DLD1 (cell line): ENCODE data around the gene EMILIN2.

Source experiments
- in situ Hi-C: cut with HindIII; loops from 2 replicates; pipeline ENCODE4 v1.10.0; 2017; ENCODE audit warnings: low sequenced_read_pairs

Gene EMILIN2

DNA sequence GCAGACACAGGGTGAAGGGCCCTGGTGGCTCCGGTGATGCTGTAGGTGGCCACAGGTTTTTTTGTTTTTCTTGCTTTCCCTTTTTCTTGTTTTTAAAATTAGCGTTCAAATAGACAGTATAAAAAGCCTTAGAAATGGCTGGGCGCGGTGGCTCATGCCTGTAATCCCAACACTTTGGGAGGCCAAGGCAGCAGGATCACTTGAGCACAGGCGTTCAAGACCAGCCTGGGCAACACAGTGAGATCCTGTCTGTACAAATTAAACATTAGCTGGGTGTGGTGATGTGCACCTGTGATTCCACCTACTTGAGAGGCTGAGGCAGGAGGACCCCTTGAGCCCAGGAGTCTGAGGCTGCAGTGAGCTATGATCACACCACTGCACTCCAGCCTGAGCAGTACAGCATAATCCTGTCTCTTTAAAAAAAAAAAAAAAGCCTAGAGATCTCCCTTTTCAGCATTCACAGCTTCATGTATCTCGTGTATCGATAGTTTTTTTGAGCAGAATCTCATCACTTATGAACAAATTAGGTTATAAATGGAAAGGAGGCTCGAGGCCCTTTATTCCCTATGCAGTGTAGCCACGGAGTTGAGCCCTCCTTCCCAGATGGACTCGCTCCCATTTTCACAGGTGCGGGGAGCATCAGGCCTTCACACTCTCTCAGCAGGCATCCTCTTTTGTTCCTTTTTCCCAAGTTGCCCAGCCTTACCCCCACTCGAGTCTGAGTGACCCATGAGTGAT lies 50.8 kb downstream of the EMILIN2 start:
- in situ Hi-C loops = no loop called here

DNA sequence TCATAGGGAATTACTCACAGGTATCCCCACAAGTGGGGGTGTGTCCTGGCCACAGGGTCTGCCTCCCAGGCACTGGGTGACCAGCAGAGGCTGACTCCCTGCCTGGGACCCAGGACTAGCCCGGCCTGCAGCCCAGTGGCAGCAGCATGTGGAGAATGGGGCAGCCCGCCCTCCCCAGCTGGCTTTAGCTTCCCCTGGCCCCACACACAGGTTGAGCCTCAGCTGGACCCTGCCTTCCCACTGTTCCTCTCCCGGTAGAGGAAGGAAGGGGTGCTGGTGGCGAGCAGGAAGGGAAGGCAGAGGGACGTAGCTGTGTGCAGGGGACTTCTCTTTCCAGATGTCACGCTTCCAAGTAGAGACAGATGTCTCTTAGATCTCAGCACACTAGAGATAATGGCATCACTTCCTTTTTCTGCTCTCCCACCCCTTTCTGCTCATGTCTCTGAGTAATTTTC lies 51.4 kb downstream of the EMILIN2 start:
- in situ Hi-C loops = no loop called here

DNA sequence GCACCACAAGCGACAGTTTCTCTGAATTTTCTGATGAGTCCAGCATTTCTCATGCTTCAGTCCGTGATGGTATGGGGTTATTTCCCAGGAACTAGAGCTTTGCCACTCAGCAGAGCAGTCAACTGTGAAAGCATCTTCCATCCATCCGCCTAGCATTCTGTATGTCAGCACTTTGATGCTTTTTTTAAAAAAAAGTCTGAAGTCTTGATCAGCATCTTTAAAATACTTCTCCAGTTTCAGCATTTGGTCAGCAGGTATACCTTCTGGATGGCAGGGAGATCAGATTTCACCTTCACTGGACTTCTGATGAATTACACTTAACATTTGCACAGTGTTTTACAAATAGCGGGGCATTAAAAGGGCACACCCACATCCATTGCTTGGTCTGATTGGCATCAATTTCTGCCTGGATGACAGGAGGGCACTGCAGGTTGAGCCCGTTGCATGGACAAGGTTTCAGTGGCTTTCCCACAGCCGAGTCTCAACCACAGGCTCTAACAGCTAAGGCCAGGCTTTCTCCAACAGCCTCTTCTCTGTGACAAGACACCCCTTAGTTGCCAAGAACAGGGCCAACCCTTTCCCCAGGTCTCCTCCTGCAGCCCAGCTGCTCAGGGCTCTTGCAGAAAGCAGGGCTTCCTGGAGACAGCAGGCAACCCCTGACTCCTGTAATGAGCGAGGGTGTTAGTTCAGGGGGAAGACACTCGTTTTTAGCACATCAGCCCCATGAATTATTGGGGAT lies 54.0 kb downstream of the EMILIN2 start:
- in situ Hi-C loops = no loop called here

DNA sequence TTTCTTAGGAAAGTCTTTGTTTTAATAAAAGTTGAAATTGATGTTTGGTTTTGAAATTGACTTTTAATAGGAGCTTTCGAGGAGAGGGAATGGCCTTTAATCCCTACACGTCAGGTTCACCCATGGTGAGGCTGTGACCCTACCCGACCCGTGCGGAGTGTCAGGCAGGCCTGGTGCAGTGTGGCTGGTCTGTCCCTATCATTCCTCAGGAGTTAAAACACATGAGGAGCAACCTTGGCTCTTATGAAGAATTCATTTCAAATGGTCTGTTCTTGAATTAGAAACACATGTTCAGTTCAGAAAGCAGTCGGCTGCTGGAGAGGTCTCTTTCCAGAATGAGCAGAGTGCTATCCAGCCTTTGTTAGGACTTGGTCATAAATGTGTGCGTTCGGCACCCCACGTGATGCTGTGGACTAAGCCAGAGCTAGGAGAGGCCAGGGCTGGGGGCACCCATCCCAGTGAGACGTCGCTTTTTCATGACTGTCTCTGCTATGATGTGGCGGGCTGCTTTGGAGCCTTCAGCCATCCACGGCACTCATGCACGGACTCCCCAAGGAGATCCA lies 54.7 kb downstream of the EMILIN2 start:
- in situ Hi-C loops = no loop called here

DNA sequence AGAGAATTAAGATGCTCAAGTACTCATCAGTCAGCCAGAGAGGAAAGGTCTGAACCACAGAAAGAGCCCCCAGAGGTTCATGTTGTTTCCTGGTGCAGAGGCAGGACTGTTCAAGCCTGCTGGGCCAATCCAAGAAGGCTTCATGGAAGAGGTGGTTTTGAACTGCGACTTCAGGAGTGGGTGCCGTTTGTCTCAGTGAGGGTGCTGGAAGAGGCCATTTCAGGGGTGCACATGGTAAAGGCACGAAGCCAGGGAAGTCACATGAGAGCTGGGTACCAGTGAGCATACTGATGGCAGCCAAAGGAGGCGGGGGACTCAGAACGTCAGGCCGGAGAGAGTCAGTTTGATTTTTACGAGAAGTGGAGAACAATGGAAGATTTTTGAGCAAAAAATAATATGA lies 55.5 kb downstream of the EMILIN2 start:
- in situ Hi-C loops = no loop called here

DNA sequence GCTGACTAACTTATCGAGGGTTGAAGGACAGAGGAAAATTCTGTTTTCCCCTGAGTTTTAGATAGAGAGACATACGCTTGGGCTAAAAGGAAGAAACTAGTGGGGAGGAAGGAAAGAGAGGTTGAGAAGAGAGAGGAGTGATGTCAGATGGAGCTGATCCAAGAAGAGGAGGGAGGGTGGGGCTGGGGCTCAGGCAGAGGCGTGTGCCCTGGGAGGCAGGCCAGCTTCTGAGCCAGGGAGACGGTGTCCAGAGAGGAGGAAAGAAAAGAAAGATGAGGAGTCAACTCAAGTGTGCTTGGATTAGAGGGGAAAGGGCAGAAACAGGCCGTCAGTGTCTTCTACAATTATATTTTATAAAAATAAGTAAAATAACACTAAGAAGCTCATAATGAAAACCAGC lies 56.2 kb downstream of the EMILIN2 start:
- in situ Hi-C loops = no loop called here

DNA sequence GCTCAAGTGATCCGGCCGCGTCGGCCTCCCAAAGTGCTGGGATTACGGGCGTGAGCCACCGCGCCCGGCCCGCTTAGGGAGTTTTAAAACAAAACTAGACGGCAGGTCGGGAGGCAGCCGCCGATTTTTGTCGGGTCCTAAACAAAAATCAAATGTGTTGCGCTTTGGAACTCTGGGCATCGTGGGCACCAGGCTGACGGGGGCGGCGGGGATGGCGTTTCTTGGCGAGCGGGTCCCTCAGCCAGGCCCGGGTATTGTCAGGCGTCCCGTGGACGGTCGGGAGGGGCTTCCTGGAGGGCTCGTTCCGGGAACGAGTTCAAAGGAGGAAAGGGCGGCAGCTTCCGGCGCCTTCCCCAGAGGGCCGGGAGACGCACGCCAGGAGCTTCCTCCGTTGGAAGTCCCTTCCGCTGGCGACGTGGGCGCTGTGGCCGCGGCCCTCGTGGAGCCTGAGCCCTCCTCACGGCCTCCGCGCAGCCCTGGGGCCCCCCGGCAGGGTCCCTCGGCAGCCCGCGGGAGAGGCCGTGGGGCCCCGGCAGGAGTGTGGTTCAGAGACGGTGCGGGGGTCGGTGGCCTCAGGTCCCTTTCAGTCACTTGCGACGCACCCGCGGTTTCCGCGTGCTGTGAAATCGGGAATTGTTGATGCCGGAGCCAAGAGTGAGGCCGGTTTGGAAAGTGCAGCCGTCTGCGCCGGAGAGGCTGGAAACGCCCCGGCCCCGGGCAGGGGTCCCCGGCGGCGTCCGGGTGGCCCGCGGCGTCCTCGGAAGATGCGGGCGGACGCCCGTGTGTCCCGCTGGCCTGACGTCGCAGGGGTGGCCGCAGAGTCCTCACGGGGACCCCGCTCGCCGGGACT lies 59.3 kb downstream of the EMILIN2 start:
- in situ Hi-C loops = no loop called here

DNA sequence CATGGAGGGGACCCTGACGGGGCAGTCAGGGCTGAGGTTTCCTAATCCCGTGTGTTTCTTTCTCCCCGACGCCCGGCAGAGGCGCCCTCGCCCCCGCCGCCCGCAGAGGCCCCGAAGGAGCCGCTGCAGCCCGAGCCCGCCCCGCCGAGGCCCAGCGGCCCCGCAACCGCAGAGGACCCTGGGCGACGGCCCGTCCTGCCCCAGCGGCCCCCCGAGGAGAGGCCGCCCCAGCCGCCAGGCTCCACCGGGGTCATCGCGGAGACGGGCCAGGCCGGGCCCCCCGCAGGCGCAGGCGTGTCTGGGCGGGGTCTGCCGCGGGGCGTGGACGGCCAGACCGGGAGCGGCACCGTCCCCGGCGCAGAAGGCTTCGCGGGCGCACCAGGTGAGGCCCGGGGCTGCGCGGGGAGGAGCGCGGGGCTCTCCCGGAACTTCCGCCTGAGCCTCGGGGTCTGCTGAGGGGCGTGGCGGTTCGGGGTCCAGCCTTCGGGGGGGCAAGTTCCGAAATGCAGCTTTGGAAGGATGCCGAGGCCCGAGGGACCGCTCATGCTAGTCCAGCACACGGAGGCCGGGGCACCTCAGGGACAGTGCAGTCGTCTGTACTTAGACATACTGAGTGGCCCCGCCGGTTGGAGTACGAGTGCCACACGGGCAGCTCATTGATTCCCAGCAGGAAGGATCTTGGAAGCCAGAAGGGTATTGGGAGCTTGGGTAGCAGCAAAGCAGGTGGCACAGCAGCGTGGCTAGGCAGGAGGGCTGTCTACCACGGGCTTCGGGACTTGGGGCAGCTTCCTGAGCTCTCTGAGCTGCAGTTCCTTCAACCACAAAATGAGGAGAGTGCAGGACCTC lies 60.1 kb downstream of the EMILIN2 start:
- in situ Hi-C loops = no loop called here

DNA sequence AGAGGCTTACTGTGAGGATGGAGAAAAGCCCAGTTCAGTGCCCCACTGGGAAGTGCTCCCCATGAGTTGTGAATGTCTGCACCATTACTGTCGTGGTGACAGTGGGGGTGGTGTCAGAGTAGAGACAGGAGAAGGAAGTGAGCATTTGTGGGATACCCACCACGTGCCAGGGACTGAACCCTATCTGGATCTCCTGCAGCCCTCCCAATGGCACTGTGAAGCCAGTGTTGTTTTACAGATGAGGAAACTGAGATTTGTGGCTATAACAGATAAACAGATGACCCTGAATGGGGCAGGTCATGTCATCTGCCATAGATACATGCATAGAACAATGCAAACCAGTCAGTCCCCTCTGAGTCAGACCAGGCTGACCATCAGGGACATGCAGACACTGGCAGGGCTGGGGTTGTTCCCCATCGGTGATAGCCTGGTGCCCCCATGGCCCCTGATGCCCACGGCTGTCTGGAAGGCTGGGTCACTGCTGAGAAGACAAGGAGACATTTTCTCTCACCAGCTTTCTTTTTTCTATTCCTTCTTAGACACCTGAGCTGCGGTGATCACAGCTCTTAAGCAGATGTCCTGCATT lies 60.8 kb downstream of the EMILIN2 start:
- in situ Hi-C loops = no loop called here

DNA sequence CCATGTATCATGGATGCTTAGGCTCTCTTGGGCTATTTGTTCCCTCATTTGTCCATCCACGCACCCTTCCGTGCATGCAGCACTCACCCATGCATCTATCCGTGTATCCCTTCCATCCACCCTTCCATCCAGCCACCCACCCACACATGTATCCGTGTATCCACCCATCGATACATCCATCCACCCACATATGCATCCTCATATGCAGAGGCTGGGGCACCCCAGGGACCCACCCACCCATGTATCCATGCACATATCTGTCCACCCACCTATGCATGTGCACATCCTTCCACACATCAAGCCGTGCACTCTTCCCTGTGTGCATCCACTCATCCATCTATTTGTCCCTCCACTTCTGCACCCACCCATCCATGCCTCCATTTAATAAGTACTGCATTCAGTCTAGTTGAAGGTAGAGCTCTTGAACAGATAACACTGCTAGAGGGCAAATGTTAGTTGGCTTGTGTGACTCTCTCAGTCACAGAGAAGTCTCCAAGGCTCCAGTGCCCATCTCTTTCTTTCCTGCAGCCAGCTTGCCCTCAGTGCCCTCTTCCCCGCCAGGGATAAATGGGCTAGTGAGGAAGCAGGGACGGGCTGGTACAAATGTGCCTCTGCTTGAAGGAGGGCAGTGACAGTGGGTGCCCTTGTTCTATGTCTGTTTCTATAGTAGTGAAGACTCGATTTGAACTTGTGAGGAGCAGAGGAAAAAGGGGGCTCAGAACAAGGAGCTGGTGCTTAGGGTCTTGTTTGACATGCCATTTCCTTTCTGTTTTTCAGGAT lies 61.5 kb downstream of the EMILIN2 start:
- in situ Hi-C loops = no loop called here

DNA sequence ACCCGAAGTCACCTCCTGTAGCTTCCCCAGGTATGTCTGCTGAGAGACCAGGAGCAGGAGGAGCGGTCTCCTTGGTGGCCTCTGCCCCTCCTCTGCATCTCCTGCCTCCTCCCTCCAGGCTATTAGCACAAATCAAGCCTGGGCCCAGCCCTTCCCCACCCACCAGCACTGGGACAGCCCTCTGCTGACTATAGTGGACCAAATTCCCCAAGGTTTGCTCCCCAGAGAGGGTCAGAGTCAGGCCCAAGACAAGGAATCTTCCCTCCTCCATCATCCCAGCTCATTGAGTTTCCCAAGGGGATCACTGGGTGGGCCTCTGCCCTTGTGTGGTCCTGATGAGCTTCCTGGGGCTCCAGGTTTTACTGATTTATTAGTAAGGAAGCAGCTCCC lies 62.1 kb downstream of the EMILIN2 start:
- in situ Hi-C loops = no loop called here

DNA sequence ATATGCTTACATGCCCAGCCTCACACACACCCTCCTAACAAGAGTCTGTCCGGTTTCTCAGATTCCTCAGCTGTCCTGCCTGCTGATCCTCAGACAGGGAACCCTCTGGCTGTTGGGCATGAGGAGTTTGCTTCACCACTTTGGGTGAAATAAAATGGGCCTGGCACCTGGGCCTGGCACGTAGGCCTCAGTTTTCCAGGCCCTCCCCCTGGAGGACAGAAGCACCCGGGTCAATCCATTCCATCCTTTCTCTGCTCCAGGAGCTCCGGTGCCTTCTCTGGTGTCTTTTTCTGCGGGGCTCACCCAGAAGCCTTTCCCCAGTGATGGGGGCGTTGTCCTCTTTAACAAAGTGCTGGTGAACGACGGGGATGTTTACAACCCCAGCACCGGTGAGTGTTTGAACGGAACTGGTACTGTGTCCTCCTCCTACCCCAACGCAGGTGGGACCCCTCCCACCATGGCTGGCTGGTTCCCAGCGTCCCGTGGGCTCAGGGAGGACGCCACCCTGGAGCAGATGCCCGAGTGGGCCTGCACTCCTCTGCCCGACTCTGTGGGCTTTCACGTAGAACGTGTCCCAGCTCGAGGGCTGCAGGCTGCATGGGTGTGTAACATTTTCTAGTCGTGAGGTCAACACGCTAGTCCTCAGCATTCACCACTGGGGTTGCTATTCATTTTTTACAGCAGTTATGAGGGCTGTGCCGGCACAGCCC lies 62.8 kb downstream of the EMILIN2 start:
- in situ Hi-C loops = no loop called here

DNA sequence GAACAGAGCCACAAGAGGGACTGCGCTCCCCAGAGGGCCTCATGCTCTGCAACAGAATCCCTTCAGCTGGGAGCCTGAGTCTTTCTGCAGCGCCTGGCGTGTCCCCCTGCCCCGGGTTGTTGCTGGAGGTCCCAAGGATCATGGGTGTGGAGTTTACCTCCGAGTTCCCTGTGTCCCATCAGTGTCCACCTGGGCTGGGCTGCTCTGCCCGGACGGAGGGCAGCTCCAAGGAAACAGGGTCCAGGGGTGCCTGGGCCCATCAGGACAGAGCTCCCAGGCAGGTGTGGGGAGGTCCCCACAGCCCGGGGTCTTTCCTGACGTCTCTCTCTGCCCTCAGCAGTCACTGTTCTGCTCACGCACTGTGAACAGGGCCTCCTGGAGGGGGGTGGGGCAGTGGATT lies 63.5 kb downstream of the EMILIN2 start:
- in situ Hi-C loops = no loop called here

DNA sequence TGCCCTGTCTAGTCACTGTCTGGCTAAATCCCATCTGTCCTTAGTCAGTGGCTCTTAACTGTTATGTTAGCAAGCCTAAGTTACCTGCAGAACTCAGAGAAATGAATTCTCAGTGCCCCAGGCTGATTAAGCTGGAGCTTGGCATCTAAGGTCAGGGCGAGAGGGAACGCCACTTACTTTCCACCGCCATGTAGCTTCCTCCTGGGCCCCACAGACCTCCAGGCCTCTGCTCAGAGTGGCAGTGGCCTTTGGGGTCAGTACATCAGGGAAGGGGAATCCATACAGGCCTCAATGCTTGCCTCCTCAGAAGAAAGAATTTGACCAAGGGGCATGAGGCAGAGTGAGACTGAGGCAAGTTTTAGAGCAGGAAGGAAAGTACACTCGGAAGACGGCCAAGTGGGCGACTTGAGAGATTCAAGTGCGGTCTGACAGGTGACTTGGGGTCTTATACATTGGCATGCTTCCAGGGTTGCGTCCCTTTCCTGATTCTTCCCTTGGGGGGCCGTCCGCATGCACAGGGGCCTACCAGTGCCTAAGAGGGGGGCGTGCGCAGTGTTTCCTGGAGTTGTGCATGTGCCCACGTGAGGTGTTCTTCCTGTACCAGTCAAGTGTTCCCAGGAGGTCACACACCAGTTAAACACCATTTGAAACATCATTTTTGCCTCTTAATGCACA lies 64.1 kb downstream of the EMILIN2 start:
- in situ Hi-C loops = no loop called here

DNA sequence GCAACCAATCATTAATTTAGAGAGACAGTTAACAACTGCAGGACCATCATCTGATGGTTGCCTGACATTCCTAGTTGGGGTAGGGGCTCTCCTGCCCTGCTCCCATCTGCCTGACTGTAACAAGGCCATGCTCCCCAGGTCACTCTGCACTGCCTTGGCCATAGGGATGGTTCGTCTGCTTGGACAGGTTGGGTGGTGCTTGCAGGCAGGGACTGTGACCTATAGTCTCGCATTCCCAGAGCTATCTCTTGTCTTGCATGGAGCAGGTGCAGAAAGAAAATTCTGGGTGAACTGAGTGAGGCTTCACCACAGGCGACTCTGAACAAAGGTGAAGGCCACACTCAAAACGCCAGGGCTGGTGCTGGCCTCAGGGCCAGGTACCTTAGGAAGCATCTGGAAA lies 64.7 kb downstream of the EMILIN2 start:
- in situ Hi-C loops = no loop called here

DNA sequence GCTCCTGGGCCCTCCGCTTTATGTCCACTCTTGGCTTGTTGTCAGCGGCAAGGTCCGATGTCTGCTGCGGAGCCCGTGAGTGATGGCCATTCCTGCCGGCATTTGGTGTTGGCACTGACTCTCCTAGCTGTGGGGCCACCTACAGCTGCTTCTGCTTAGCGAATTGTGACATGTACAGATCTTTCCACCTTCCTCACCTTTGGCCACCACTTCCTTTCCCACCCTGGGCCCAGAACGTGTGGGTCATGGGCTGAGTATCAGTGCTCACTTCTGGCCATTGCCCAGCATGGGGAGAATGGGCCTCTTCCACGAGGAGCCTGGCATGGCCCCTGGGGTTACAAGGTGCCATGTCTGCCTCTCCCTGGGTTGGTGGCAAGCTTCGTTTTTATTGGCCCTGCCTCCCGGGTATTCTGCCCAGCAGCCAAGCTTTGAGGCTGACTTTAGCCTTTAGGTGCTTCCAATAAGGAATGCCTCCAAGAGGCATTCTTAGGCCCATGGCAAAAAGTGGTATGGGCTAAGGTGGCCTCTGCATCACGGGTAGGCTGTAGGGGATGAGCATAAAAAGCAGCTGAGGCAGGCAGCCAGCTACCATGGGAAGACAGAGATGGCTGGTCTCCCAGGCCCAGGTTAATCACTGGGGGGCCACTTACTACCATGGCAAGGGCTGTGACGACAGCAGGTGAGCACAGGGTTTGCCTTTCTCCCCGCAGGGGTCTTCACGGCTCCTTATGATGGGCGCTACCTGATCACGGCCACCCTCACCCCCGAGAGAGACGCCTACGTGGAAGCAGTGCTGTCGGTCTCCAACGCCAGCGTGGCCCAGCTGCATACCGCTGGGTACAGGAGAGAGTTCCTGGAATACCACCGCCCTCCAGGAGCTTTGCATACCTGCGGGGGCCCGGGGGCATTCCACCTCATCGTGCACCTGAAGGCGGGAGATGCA lies 65.8 kb downstream of the EMILIN2 start:
- in situ Hi-C loops = no loop called here
